Measurements from ENCODE around the gene CCDC102A. TPM values are rescaled to one million over a fixed set of nuclear protein-coding genes. Genes with fewer than 3 reads are reported as not detected.

Gene CCDC102A
- total RNA-seq, 4 donors from 2014 or later: 7.1 to 11.5 (median 8.5) TPM

- DNase-seq (ENCODE audit: low spot score in 2 of 2): no peak
- Histone ChIP-seq H3K36me3 (peaks cover 11% of the 10 kb centered on the region), H3K9me3 (no peaks in the 10 kb centered on the region), H3K4me3 (no peak overlapping the region), H3K27me3 (no peaks in the 10 kb centered on the region), H3K4me1 (peaks cover 5% of the 10 kb centered on the region), H3K27ac (no peak overlapping the region)
- TF ChIP-seq EP300 (IDR thresholded peaks at IDR 0.05) (no peak), POLR2A (IDR thresholded peaks at IDR 0.05) (no peak), POLR2AphosphoS5 (IDR thresholded peaks at IDR 0.05) (no peak), CTCF (IDR thresholded peaks at IDR 0.05) (no peak)
- WGBS: 92% methylated on average over 23 of the region's 23 CpGs
These were observed 23.9 kb downstream of the CCDC102A start for GRCh38 chr16:57512296-57513001.

- Histone ChIP-seq H3K27me3 (no peaks in the 10 kb centered on the region), H3K4me1 (peaks cover 5% of the 10 kb centered on the region), H3K4me3 (no peak overlapping the region), H3K27ac (no peak overlapping the region), H3K36me3 (peaks cover 6% of the 10 kb centered on the region), H3K9me3 (no peaks in the 10 kb centered on the region)
- TF ChIP-seq EP300 (IDR thresholded peaks at IDR 0.05) (no peak), POLR2AphosphoS5 (IDR thresholded peaks at IDR 0.05) (no peak), POLR2A (IDR thresholded peaks at IDR 0.05) (no peak), CTCF (IDR thresholded peaks at IDR 0.05) (no peak)
- no peak for DNase-seq (ENCODE audit: low spot score in 2 of 2)
- 70% methylated on average over 8 of the region's 10 CpGs for WGBS
These were observed 26.1 kb downstream of the CCDC102A start for GRCh38 chr16:57510016-57510871.

DNA sequence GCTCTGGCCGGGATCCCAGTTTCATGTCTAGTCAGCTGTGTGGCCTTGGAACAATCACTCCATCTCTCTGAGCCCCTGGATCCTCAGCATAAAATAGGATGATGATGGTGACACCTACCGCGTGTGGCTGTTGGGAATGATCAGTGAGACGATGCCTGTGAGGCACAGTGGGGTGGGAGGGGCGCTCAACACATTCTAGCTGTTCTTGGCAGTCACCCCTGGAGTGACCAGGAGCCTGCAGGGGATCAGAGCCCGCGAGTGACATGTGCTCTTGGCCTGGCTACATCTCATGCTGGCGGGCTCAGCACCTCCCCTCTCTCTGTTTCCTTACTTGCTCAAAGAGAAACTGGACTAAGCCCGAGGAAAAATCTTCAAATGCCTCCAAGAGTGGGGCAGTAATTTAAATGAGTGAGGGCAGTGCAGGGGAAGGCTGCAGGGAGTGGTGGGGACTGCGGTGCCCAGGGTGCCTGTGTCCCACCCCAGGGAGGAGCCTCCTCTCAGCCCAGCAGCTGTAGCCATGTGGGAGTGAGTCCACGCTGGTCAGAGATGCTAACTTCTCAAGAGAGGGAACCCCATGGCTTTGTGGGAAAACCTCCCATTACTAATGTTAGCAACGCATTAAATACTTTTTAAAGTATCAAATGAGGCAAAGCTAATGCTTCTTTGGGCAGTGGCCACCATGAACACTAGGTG is 27.0 kb downstream of the CCDC102A start:
- Histone ChIP-seq H3K36me3 (peaks cover 6% of the 10 kb centered on the region), H3K27ac (no peak overlapping the region), H3K4me3 (no peak overlapping the region), H3K4me1 (no peaks in the 10 kb centered on the region), H3K9me3 (no peaks in the 10 kb centered on the region), H3K27me3 (no peaks in the 10 kb centered on the region)
- TF ChIP-seq EP300 (IDR thresholded peaks at IDR 0.05) (no peak), POLR2A (IDR thresholded peaks at IDR 0.05) (no peak), CTCF (IDR thresholded peaks at IDR 0.05) (no peak), POLR2AphosphoS5 (IDR thresholded peaks at IDR 0.05) (no peak)
- WGBS: 68% methylated on average over 9 of the region's 12 CpGs
- no peak for DNase-seq (ENCODE audit: low spot score in 2 of 2)

GRCh38 chr16:57508035-57508425 is 28.3 kb downstream of the CCDC102A start:
- no peak overlapping the region for H3K27ac ChIP-seq
- H3K4me1 ChIP-seq: no peaks in the 10 kb centered on the region
- WGBS: 67% methylated on average over 3 of the region's 3 CpGs
- H3K4me3 ChIP-seq: no peak overlapping the region
- DNase-seq (ENCODE audit: low spot score in 2 of 2): no peak
- H3K36me3 ChIP-seq: peaks cover 6% of the 10 kb centered on the region
- H3K27me3 ChIP-seq: no peaks in the 10 kb centered on the region
- TF ChIP-seq EP300 (IDR thresholded peaks at IDR 0.05): no peak
- H3K9me3 ChIP-seq: no peaks in the 10 kb centered on the region

- H3K27ac ChIP-seq: no peak overlapping the region
- no peaks in the 10 kb centered on the region for H3K9me3 ChIP-seq
- no peaks in the 10 kb centered on the region for H3K4me1 ChIP-seq
- TF ChIP-seq CTCF (IDR thresholded peaks at IDR 0.05): no peak
- TF ChIP-seq POLR2AphosphoS5 (IDR thresholded peaks at IDR 0.05): no peak
- TF ChIP-seq POLR2A (IDR thresholded peaks at IDR 0.05): no peak
- TF ChIP-seq EP300 (IDR thresholded peaks at IDR 0.05): no peak
- peaks cover 3% of the 10 kb centered on the region for H3K36me3 ChIP-seq
- no peaks in the 10 kb centered on the region for H3K27me3 ChIP-seq
- WGBS: 80% methylated on average over 11 of the region's 13 CpGs
- DNase-seq (ENCODE audit: low spot score in 2 of 2): no peak
- H3K4me3 ChIP-seq: no peak overlapping the region
These were observed 29.0 kb downstream of the CCDC102A start for GRCh38 chr16:57507136-57508034.

All from suprapubic skin (tissue), 4 donors.